GM12872 (cell line): ENCODE measurements around the gene ELAC1.

ENCODE experiments used
- CTCF ChIP-seq: IDR thresholded peaks from 3 replicates; pipeline ENCODE4 v1.5.1; 2011; ENCODE audit warnings: low read depth, mild to moderate bottlenecking, low read length, moderate library complexity; ENCODE audit not compliant: insufficient read depth

Gene ELAC1

GRCh38 chr18:51028201-51028805 is 60.5 kb downstream of the ELAC1 start:
- TF ChIP-seq CTCF, result 0 out of 3 replicates have a peak, but pooled peaks have one; percentile 2

- no peak for TF ChIP-seq CTCF
Observed at GRCh38 chr18:51029378-51029693, 61.5 kb downstream of the ELAC1 start.

- no peak for TF ChIP-seq CTCF
Observed at GRCh38 chr18:51029694-51030536, 62.1 kb downstream of the ELAC1 start, which contains the start of gene SMAD4. SMAD4 (plus strand) TSS chr18:51030213; CDS start chr18:51047047, 16,834 bp downstream.

GRCh38 chr18:51030537-51031258 is 62.9 kb downstream of the ELAC1 start:
- TF ChIP-seq CTCF, result no peak

- no peak for TF ChIP-seq CTCF
Observed at GRCh38 chr18:51032193-51032592, 64.4 kb downstream of the ELAC1 start.

GRCh38 chr18:51037230-51037629 is 69.4 kb downstream of the ELAC1 start:
- TF ChIP-seq CTCF, result no peak
